A549 treated with GW870086 at 1 μM for 4 hours (cell line): ENCODE results near the gene SIDT1. TPM values are rescaled to one million over a fixed set of nuclear protein-coding genes. Genes with fewer than 3 reads are reported as not detected.

Experiments
- total RNA-seq: library from RNA; stranded (reverse); fragments of 200-300 nt; extraction: Qiagen RNA extraction; gene quantifications from 5 replicates; pipeline ENCODE4 v1.2.3, GENCODE V29; 2022; ENCODE audit warnings: low read depth

The SIDT1 gene
- total RNA-seq, result 0.43 to 1.1 TPM (median 0.80 TPM) in 5 replicates

DNA sequence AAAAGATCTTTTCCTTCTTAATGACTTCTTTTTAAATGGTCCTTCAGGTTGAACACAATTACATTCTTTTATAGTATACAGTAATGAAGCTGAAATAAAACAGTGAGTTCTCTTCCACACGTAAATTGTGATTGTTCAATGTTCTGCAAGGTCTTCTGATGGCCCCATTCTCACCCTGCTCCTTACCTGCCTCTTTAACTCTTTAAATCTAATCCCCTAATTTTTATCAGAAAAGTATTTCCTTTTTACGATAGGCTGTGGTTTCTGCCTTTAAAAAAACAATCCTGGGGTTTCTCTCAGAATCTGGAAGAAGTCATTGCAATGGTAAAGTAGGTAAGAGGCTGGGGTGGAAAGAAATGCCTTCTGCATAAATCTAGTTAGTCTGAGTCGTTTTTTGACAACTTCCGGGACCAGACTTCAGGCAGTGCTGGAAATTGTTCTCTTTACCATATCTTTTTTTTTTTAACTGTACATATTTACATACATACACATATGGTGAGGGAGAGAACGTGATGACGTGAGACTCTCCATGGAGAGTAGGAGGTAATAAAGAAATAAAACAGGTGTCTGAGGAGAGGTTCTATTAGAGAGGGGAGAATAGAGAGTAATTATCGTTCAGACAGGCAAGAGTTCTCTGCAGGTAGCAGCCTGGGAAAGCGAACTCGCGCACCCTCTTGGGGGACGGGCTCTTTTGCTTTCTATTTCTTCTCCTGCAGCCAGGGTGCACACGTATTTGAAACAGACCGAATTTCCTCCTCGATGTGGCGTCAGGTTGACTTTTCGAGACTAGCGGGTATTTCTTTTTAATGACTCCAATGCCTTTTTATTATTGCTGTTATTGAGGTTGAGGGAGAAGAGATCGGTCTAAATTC lies at the start of gene SIDT1:
SIDT1 (plus strand) TSS at position 730 of the 872 bp plus-strand sequence. CDS start 467 bp downstream, outside the sequence.

Other genes with a start within 250 kb of the SIDT1 start
- gene CFAP44, start 91.1 kb upstream of the SIDT1 start, total RNA-seq, result 1.3 to 2.3 TPM (median 2.0 TPM) in 5 replicates
- gene SPICE1, start 17.4 kb upstream of the SIDT1 start, total RNA-seq, result 4.1 to 10.2 TPM (median 9.0 TPM) in 5 replicates
- 2.2 to 2.8 TPM (median 2.5 TPM) in 5 replicates for gene USF3, start 164.1 kb downstream of the SIDT1 start, total RNA-seq
- gene NAA50, start 213.7 kb downstream of the SIDT1 start, total RNA-seq, result 141 to 174 TPM (median 156 TPM) in 5 replicates
- 15.6 to 19.9 TPM (median 18.8 TPM) in 5 replicates for gene ATP6V1A, start 214.5 kb downstream of the SIDT1 start, total RNA-seq